ENCODE results near the gene LCE1F. TPM values are rescaled to one million over a fixed set of nuclear protein-coding genes. Genes with fewer than 3 reads are reported as not detected.
A peak's percentile ranks its signal among the peaks of the same experiment; 100 is the strongest.

LCE1F gene
- total RNA-seq (2022), result not detected in 2 replicates
- not detected for Bru-seq, nascent RNA
- BruChase-seq, experiment 1, labeled RNA remaining after a 2-hour chase, result not detected
- BruChase-seq, experiment 2, labeled RNA remaining after a 6-hour chase, result not detected
- long read RNA-seq, result 0 reads

- H3K9me3 ChIP-seq, result no peaks in the 10 kb centered on the region
- no peak within 1 kb of the TSS for H3K4me3 ChIP-seq (ENCODE audit: low read depth, low read length)
- POLR2A ChIA-PET, result no interaction called here
- no peaks in the 10 kb centered on the region for H3K36me3 Mint-ChIP-seq (ENCODE audit: insufficient read depth, unreplicated experiment)
- no peak within 1 kb of the TSS for H3K27ac Mint-ChIP-seq (ENCODE audit: unreplicated experiment)
- H3K4me1 Mint-ChIP-seq (ENCODE audit: low read depth, unreplicated experiment), result no peaks in the 10 kb centered on the region
- H3K36me3 ChIP-seq (ENCODE audit: control insufficient read depth, insufficient read depth, low read length), result no peaks in the 10 kb centered on the region
- no TSS peak for BruUV-seq (replicated peaks)
- no peaks in the 10 kb centered on the region for H3K4me1 ChIP-seq
- peaks cover 13% of the 10 kb centered on the region for H3K27me3 Mint-ChIP-seq (ENCODE audit: insufficient read depth, unreplicated experiment)
- DNase-seq, result no peak
- intact Hi-C loops (cut with micrococcal nuclease; ENCODE audit: unreplicated experiment), result loop anchor here (5.0 kb wide), 1 partner anchor 123 kb away; no protein-coding TSS in a partner anchor
- peak in 1 of 2 experiments; percentile 12 for TF ChIP-seq CTCF (IDR thresholded peaks at IDR 0.05; ENCODE audit: insufficient read depth in 1 of 2, low read depth in 1 of 2, low read length in 1 of 2, severe bottlenecking in 1 of 2, unreplicated experiment in 1 of 2)
- H3K4me3 Mint-ChIP-seq (ENCODE audit: unreplicated experiment), result no peak within 1 kb of the TSS
- H3K27me3 ChIP-seq (replicated peaks; ENCODE audit: control insufficient read depth, insufficient read depth, low read length), result no peaks in the 10 kb centered on the region
- no peaks in the 10 kb centered on the region for H3K9me3 Mint-ChIP-seq (ENCODE audit: unreplicated experiment)
- CTCF ChIA-PET, result no interaction called here
Measured at GRCh38 chr1:152774875-152775274, at the start of gene LCE1F. Gene LCE1F (plus strand): TSS chr1:152775140. CDS start chr1:152776372, 1,232 bp downstream.

GRCh38 chr1:152725261-152725660, 49.7 kb upstream of the LCE1F start:
- H3K27me3 Mint-ChIP-seq (ENCODE audit: insufficient read depth, unreplicated experiment), result peaks cover 10% of the 10 kb centered on the region

GRCh38 chr1:152728986-152729385, 46.0 kb upstream of the LCE1F start:
- CTCF ChIA-PET, result no interaction called here
- H3K4me3 Mint-ChIP-seq (ENCODE audit: unreplicated experiment), result no peak overlapping the region
- H3K27me3 ChIP-seq (replicated peaks; ENCODE audit: control insufficient read depth, insufficient read depth, low read length), result no peaks in the 10 kb centered on the region
- POLR2A ChIA-PET, result no interaction called here
- H3K36me3 ChIP-seq (ENCODE audit: control insufficient read depth, insufficient read depth, low read length), result no peaks in the 10 kb centered on the region
- no peaks in the 10 kb centered on the region for H3K36me3 Mint-ChIP-seq (ENCODE audit: insufficient read depth, unreplicated experiment)
- peaks cover 4% of the 10 kb centered on the region; the same call in 1 of the 2 replicates for H3K4me1 ChIP-seq
- H3K9me3 Mint-ChIP-seq (ENCODE audit: unreplicated experiment), result no peaks in the 10 kb centered on the region
- no peak for TF ChIP-seq CTCF (IDR thresholded peaks at IDR 0.05; ENCODE audit: insufficient read depth in 1 of 2, low read depth in 1 of 2, low read length in 1 of 2, severe bottlenecking in 1 of 2, unreplicated experiment in 1 of 2)
- no TSS peak for BruUV-seq (replicated peaks)
- H3K4me3 ChIP-seq (ENCODE audit: low read depth, low read length), result no peak overlapping the region
- no peak overlapping the region for H3K27ac Mint-ChIP-seq (ENCODE audit: unreplicated experiment)
- intact Hi-C loops (cut with micrococcal nuclease; ENCODE audit: unreplicated experiment), result no loop called here
- H3K9me3 ChIP-seq, result no peaks in the 10 kb centered on the region
- no peak for DNase-seq
- peaks cover 3% of the 10 kb centered on the region for H3K27me3 Mint-ChIP-seq (ENCODE audit: insufficient read depth, unreplicated experiment)
- H3K4me1 Mint-ChIP-seq (ENCODE audit: low read depth, unreplicated experiment), result no peaks in the 10 kb centered on the region

More at GRCh38 chr1:152725261-152725660, 49.7 kb upstream of the LCE1F start:
- Mint-ChIP-seq H3K4me3 (ENCODE audit: unreplicated experiment) (no peak overlapping the region), H3K4me1 (ENCODE audit: low read depth, unreplicated experiment) (no peaks in the 10 kb centered on the region), H3K27ac (ENCODE audit: unreplicated experiment) (no peak overlapping the region), H3K36me3 (ENCODE audit: insufficient read depth, unreplicated experiment) (no peaks in the 10 kb centered on the region), H3K9me3 (ENCODE audit: unreplicated experiment) (no peaks in the 10 kb centered on the region)
- no peak overlapping the region for H3K4me3 ChIP-seq (ENCODE audit: low read depth, low read length)
- no peak for DNase-seq
- H3K9me3 ChIP-seq, result no peaks in the 10 kb centered on the region
- H3K36me3 ChIP-seq (ENCODE audit: control insufficient read depth, insufficient read depth, low read length), result no peaks in the 10 kb centered on the region
- peaks cover 4% of the 10 kb centered on the region; the same call in 1 of the 2 replicates for H3K4me1 ChIP-seq
- intact Hi-C loops (cut with micrococcal nuclease; ENCODE audit: unreplicated experiment), result no loop called here
- ChIA-PET POLR2A (no interaction called here), CTCF (no interaction called here)
- BruUV-seq (replicated peaks), result no TSS peak
- peaks cover 2% of the 10 kb centered on the region; the same call in 1 of the 2 replicates for H3K27me3 ChIP-seq (replicated peaks; ENCODE audit: control insufficient read depth, insufficient read depth, low read length)
- TF ChIP-seq CTCF (IDR thresholded peaks at IDR 0.05; ENCODE audit: insufficient read depth in 1 of 2, low read depth in 1 of 2, low read length in 1 of 2, severe bottlenecking in 1 of 2, unreplicated experiment in 1 of 2), result no peak

Data from Caco-2 (cell line).